Ascending aorta (tissue), 2 donors: Measurements from ENCODE around the gene HCRTR2. TPM values are rescaled to one million over a fixed set of nuclear protein-coding genes. Genes with fewer than 3 reads are reported as not detected.

Experiments
- DNase-seq, 2 donors: peaks; one replicate each; pipeline ENCODE4 v3.0.0-alpha.2; 2019; ENCODE audit warnings: low spot score in 2 of 2
- H3K27ac ChIP-seq, 2 donors: fragments of 200-600 bp; sonication (generic); one replicate each; pipeline ENCODE4 v1.5.1; 2016 to 2017; ENCODE audit warnings: mild to moderate bottlenecking in 1 of 2
- H3K27me3 ChIP-seq: fragments of 200-600 bp; sonication (generic); one replicate; pipeline ENCODE4 v1.5.1; 2017
- H3K36me3 ChIP-seq, 2 donors: fragments of 200-600 bp; sonication (generic); one replicate each; pipeline ENCODE4 v1.5.1; 2016
- H3K4me1 ChIP-seq, 2 donors: fragments of 200-600 bp; sonication (generic); one replicate each; pipeline ENCODE4 v1.5.1; 2016 to 2017; ENCODE audit warnings: mild to moderate bottlenecking in 1 of 2
- H3K4me3 ChIP-seq, 2 donors: fragments of 200-600 bp; sonication (generic); one replicate each; pipeline ENCODE4 v1.5.1; 2016 to 2017; ENCODE audit warnings: mild to moderate bottlenecking in 1 of 2
- H3K9me3 ChIP-seq, 2 donors: fragments of 200-600 bp; sonication (generic); one replicate each; pipeline ENCODE4 v1.5.1; 2016
- intact Hi-C: fragments of 100-400 bp; cut with DNase I; formaldehyde crosslinking; loops from one replicate; pipeline ENCODE4 v1.15.1; 2023
- total RNA-seq: library from RNA; depleted of rRNA; stranded (reverse); fragments of >200 nt; gene quantifications from one replicate; pipeline ENCODE4 v1.1.0, GENCODE V29; 2016
- TF ChIP-seq, protein P1 (sequence below), 3 experiments: fragments of 200-600 bp in 2 of 3; fragments of 450-650 bp in 1 of 3; sonication (generic) in 2 of 3; IDR thresholded peaks; one replicate each; pipeline ENCODE4 v1.5.1; 2016 to 2019; ENCODE audit warnings: antibody characterized with exemption in 3 of 3, mild to moderate bottlenecking in 1 of 3, moderate library complexity in 1 of 3

The HCRTR2 gene
- total RNA-seq, 1 donor from 2014 or later: not detected

DNA sequence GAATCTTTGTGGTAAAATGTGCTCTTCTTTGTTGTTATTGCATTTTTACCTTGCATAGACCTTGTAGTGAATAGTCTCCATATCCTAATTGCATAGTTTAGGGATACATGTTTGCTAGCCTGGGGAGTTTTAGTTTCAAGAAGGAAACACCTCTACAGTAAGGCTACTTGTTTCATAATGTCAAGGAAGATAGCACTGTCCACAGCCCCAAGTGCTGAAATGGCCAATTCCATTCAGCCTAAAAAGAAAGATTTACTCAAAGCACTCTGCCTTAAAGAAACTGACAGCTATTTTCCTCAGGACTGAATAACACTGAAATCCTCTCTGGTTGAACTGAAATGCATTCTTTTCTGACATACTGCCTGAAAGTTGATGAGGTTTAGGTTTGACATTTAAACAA lies 2.6 kb downstream of the HCRTR2 start:
- Histone ChIP-seq H3K27ac (no peak overlapping the region), H3K4me1 (no peaks in the 10 kb centered on the region), H3K4me3 (no peak overlapping the region), H3K27me3 (no peaks in the 10 kb centered on the region), H3K36me3 (no peaks in the 10 kb centered on the region), H3K9me3 (no peaks in the 10 kb centered on the region)
- TF ChIP-seq, protein P1, sequence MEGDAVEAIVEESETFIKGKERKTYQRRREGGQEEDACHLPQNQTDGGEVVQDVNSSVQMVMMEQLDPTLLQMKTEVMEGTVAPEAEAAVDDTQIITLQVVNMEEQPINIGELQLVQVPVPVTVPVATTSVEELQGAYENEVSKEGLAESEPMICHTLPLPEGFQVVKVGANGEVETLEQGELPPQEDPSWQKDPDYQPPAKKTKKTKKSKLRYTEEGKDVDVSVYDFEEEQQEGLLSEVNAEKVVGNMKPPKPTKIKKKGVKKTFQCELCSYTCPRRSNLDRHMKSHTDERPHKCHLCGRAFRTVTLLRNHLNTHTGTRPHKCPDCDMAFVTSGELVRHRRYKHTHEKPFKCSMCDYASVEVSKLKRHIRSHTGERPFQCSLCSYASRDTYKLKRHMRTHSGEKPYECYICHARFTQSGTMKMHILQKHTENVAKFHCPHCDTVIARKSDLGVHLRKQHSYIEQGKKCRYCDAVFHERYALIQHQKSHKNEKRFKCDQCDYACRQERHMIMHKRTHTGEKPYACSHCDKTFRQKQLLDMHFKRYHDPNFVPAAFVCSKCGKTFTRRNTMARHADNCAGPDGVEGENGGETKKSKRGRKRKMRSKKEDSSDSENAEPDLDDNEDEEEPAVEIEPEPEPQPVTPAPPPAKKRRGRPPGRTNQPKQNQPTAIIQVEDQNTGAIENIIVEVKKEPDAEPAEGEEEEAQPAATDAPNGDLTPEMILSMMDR (IDR thresholded peaks at IDR 0.05): no peak
- DNase-seq: no peak
- intact Hi-C loops: no loop called here

DNA sequence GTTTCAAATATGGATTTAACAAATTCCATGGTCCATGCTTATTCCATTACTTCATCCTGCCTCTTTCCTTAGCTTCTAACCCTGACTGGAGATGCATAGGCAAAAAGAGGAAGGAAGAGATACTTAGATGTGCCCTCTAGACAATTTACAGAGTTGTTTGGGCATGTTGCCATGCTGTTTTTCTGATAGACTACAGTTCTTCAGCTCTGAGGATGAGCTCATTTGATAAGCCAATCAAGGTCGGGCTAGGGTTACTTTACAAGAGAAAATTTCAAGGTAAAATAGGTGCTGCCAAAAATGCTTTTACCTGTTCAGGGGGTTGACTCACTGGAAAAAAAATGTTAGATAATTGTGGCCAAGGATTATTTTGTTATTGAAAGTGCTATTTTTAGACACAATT lies 5.9 kb downstream of the HCRTR2 start:
- Histone ChIP-seq H3K27me3 (no peaks in the 10 kb centered on the region), H3K9me3 (no peaks in the 10 kb centered on the region), H3K4me1 (no peaks in the 10 kb centered on the region), H3K4me3 (no peak overlapping the region), H3K27ac (no peak overlapping the region), H3K36me3 (no peaks in the 10 kb centered on the region)
- TF ChIP-seq, protein P1 (IDR thresholded peaks at IDR 0.05): no peak
- intact Hi-C loops: no loop called here
- DNase-seq: no peak

GRCh38 chr6:55182016-55182650 lies 7.8 kb downstream of the HCRTR2 start:
- H3K4me1 ChIP-seq: no peaks in the 10 kb centered on the region
- intact Hi-C loops: no loop called here
- TF ChIP-seq, protein P1 (IDR thresholded peaks at IDR 0.05): no peak
- no peak overlapping the region for H3K4me3 ChIP-seq
- H3K9me3 ChIP-seq: no peaks in the 10 kb centered on the region
- H3K36me3 ChIP-seq: no peaks in the 10 kb centered on the region
- no peaks in the 10 kb centered on the region for H3K27me3 ChIP-seq
- DNase-seq: no peak
- no peak overlapping the region for H3K27ac ChIP-seq

DNA sequence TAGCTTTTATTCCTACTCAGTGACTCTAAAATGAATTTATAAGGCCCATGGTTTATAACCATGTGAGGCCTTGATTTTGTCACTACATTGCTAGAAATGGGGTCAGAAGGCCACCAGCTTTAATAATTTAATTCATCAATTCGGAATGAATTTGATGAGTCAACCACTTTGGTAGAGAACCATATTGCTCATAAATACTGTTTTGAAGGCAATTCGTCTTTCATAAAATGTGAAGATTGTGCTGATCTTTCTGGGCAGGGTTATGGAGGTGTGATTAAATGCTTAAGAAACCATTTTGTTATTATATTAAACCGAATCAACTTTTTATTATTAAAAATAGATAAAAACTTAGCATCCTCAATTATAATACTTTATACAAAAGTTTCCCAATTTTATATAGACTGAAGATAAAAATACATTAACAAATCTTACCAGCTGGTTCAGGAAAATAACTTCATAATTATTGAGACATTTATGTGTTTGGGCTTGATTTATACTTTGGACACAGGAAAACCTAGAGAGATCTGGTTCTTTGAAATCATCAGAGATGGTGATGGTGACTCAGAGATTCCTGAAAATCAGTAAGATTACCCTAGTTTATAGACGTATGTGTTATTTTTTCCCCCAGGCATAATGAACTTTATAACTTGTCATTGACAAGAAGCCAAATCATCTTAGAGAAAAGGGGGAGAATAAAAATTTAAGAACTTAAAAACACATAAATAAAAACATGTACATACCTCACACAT lies 10.6 kb downstream of the HCRTR2 start:
- no peak overlapping the region for H3K4me3 ChIP-seq
- H3K36me3 ChIP-seq: no peaks in the 10 kb centered on the region
- H3K27me3 ChIP-seq: no peaks in the 10 kb centered on the region
- H3K9me3 ChIP-seq: no peaks in the 10 kb centered on the region
- TF ChIP-seq, protein P1 (IDR thresholded peaks at IDR 0.05): no peak
- no peak overlapping the region for H3K27ac ChIP-seq
- H3K4me1 ChIP-seq: no peaks in the 10 kb centered on the region
- intact Hi-C loops: no loop called here
- DNase-seq: no peak

GRCh38 chr6:55198715-55199114 lies 24.4 kb downstream of the HCRTR2 start:
- intact Hi-C loops: no loop called here
- Histone ChIP-seq H3K9me3 (no peaks in the 10 kb centered on the region), H3K4me1 (no peaks in the 10 kb centered on the region), H3K27me3 (no peaks in the 10 kb centered on the region), H3K27ac (no peak overlapping the region), H3K36me3 (no peaks in the 10 kb centered on the region), H3K4me3 (no peak overlapping the region)
- TF ChIP-seq, protein P1 (IDR thresholded peaks at IDR 0.05): no peak
- no peak for DNase-seq
